T-cell (primary cell): ENCODE results near the gene ZNF33B. TPM values are rescaled to one million over a fixed set of nuclear protein-coding genes. Genes with fewer than 3 reads are reported as not detected.

Experiments
- ATAC-seq, 4 experiments: fragments of 200-7000 bp in 3 of 4; fragments of 150-1000 bp in 1 of 4; cut with Tn5 transposase; replicated peaks in 1 of 4; 1 replicate in 3 of 4; 2 replicates in 1 of 4; pipeline ENCODE4 v1.10.0; 2021; ENCODE audit warnings: moderate library complexity in 3 of 4, mild to moderate bottlenecking in 2 of 4, moderate number of reproducible peaks in 1 of 4
- CTCF ChIA-PET, 2 donors: fragments of 300-600 bp; sonication (Branson Sonifier 250); formaldehyde crosslinking; loops; one replicate each; lab custom pipeline; 2022; ENCODE audit warnings: antibody characterized with exemption in 2 of 2; lab: Charles Lee
- POLR2A ChIA-PET, 2 donors: fragments of 300-600 bp; sonication (Branson Sonifier 250); formaldehyde crosslinking; loops; one replicate each; lab custom pipeline; 2022; ENCODE audit warnings: antibody characterized with exemption in 2 of 2; lab: Charles Lee
- DNase-seq, 35 experiments: peaks; one replicate each; pipeline versions ENCODE4 v3.0.0 to v3.0.0-alpha.2; 2013 to 2023
- H3K27ac ChIP-seq: one replicate; pipeline ENCODE4 v1.5.1; 2013; ENCODE audit warnings: low read length
- H3K27me3 ChIP-seq, 2 experiments: replicated peaks in 1 of 2; 1 replicate in 1 of 2; 2 replicates in 1 of 2; pipeline versions ENCODE4 v1.6.1 to v1.7.0; 2013; ENCODE audit warnings: low read length in 1 of 2, mixed read lengths in 1 of 2; ENCODE audit not compliant: control insufficient read depth in 2 of 2, insufficient read depth in 2 of 2; ENCODE audit errors: extremely low read depth in 1 of 2
- H3K36me3 ChIP-seq, 2 donors: 1 replicate in 1 of 2; 2 replicates in 1 of 2; pipeline versions ENCODE4 v1.6.1 to v1.7.0; 2013; ENCODE audit warnings: low read length in 1 of 2; ENCODE audit not compliant: control insufficient read depth in 2 of 2, insufficient read depth in 1 of 2; ENCODE audit errors: extremely low read depth in 1 of 2
- H3K4me1 ChIP-seq, 2 experiments: 1 replicate in 1 of 2; 2 replicates in 1 of 2; pipeline versions ENCODE4 v1.6.1 to v1.7.0; 2013; ENCODE audit warnings: low read length in 2 of 2, mixed read lengths in 1 of 2; ENCODE audit not compliant: insufficient read depth in 2 of 2, control insufficient read depth in 1 of 2; ENCODE audit errors: extremely low read depth in 1 of 2
- H3K4me3 ChIP-seq, 2 donors: 1 replicate in 1 of 2; 2 replicates in 1 of 2; pipeline versions ENCODE4 v1.5.1 to v1.7.0; 2013; ENCODE audit warnings: mild to moderate bottlenecking in 2 of 2, low read length in 1 of 2, moderate library complexity in 1 of 2; ENCODE audit not compliant: control insufficient read depth in 1 of 2; ENCODE audit errors: extremely low read depth in 1 of 2
- H3K9me3 ChIP-seq: 2 replicates; pipeline ENCODE4 v1.7.0; 2013
- H3K27ac Mint-ChIP-seq, 2 donors: one replicate each; pipeline ENCODE4 v1.8.0; 2020 to 2021; ENCODE audit warnings: mild to moderate bottlenecking in 2 of 2, mixed read lengths in 2 of 2
- H3K27me3 Mint-ChIP-seq, 2 donors: one replicate each; pipeline ENCODE4 v1.8.0; 2021 to 2022; ENCODE audit warnings: mixed read lengths in 2 of 2
- H3K36me3 Mint-ChIP-seq: one replicate; pipeline ENCODE4 v1.8.0; 2021; ENCODE audit warnings: mixed read lengths
- H3K4me1 Mint-ChIP-seq, 3 donors: one replicate each; pipeline ENCODE4 v1.8.0; 2020 to 2022; ENCODE audit warnings: mixed read lengths in 3 of 3, mild to moderate bottlenecking in 1 of 3
- H3K4me3 Mint-ChIP-seq, 3 donors: one replicate each; pipeline ENCODE4 v1.8.0; 2020 to 2022; ENCODE audit warnings: mild to moderate bottlenecking in 3 of 3, mixed read lengths in 3 of 3, moderate library complexity in 3 of 3
- H3K9me3 Mint-ChIP-seq, 3 donors: one replicate each; pipeline ENCODE4 v1.8.0; 2020 to 2022; ENCODE audit warnings: mixed read lengths in 3 of 3
- WGBS: methylation state at CpG from one replicate; pipeline ENCODE4 v1.1.5; 2013; ENCODE audit warnings: missing lambda C conversion rate; ENCODE audit not compliant: insufficient coverage; 5-methylcytosine and 5-hydroxymethylcytosine counted together
- total RNA-seq, 35 experiments: library from RNA in 6 of 35; stranded (reverse) in 6 of 35; fragments of 120-200 nt in 1 of 35; gene quantifications; one replicate each; pipeline versions ENCODE4 v1.2.1 to v1.2.4 and lab custom pipeline; 2013 to 2026

Gene ZNF33B
- total RNA-seq, 5 donors from 2014 or later (not counting 1 experiment from before 2014, with no cell fraction given) = 26.4 to 61.6 (median 57.7) TPM

- H3K27me3 Mint-ChIP-seq = peaks cover 1 to 6% of the 10 kb centered on the region in 2 donors
- no peak overlapping the region for H3K27ac ChIP-seq
- 20% methylated on average over 1 of the region's 4 CpGs for WGBS
- ChIA-PET CTCF (no interaction called here), POLR2A (interaction anchor here in 1 of 2 donors (0.6 kb wide), 1 partner anchor 38 kb away, joined by 7 read pairs; no protein-coding TSS in a partner anchor)
- H3K27ac Mint-ChIP-seq = peak overlapping the region; percentile 4 to 23
- H3K4me3 ChIP-seq = no peak overlapping the region
- no peak for ATAC-seq
- no peaks in the 10 kb centered on the region for H3K27me3 ChIP-seq
- peaks cover 0 to 5% (median 0%) of the 10 kb centered on the region in 3 donors for H3K9me3 Mint-ChIP-seq
- DNase-seq = no peak
- no peaks in the 10 kb centered on the region for H3K4me1 ChIP-seq
- peaks cover 5% of the 10 kb centered on the region for H3K36me3 Mint-ChIP-seq
- H3K4me1 Mint-ChIP-seq = peaks cover 6 to 8% (median 7%) of the 10 kb centered on the region in 3 donors
- no peak overlapping the region for H3K4me3 Mint-ChIP-seq
- no peaks in the 10 kb centered on the region for H3K9me3 ChIP-seq
- H3K36me3 ChIP-seq = no peaks in the 10 kb centered on the region
Observed at GRCh38 chr10:42650374-42650773, 12.0 kb upstream of the ZNF33B start.

GRCh38 chr10:42648512-42648911 lies 10.1 kb upstream of the ZNF33B start:
- no peak for ATAC-seq
- Mint-ChIP-seq H3K27me3 (peaks cover 0 to 2% of the 10 kb centered on the region in 2 donors), H3K27ac (no peak overlapping the region), H3K9me3 (peaks cover 0 to 5% (median 0%) of the 10 kb centered on the region in 3 donors), H3K36me3 (peaks cover 13% of the 10 kb centered on the region), H3K4me3 (no peak overlapping the region), H3K4me1 (peaks cover 6 to 8% (median 7%) of the 10 kb centered on the region in 3 donors)
- Histone ChIP-seq H3K27me3 (no peaks in the 10 kb centered on the region), H3K27ac (no peak overlapping the region), H3K4me3 (no peak overlapping the region), H3K4me1 (no peaks in the 10 kb centered on the region), H3K36me3 (no peaks in the 10 kb centered on the region), H3K9me3 (no peaks in the 10 kb centered on the region)
- no peak for DNase-seq
- ChIA-PET POLR2A (no interaction called here), CTCF (no interaction called here)
- no CpG with 5 or more reads among the region's 2 CpGs for WGBS

- Mint-ChIP-seq H3K4me3 (no peak overlapping the region), H3K27me3 (peaks cover 0 to 2% of the 10 kb centered on the region in 2 donors), H3K36me3 (peaks cover 13% of the 10 kb centered on the region), H3K27ac (no peak overlapping the region), H3K4me1 (peaks cover 6 to 8% (median 7%) of the 10 kb centered on the region in 3 donors), H3K9me3 (peaks cover 0 to 5% (median 0%) of the 10 kb centered on the region in 3 donors)
- H3K9me3 ChIP-seq = no peaks in the 10 kb centered on the region
- DNase-seq (no peak), ATAC-seq (no peak)
- no peaks in the 10 kb centered on the region for H3K27me3 ChIP-seq
- no peak overlapping the region for H3K27ac ChIP-seq
- ChIA-PET CTCF (no interaction called here), POLR2A (no interaction called here)
- WGBS = 79% methylated on average over 9 of the region's 11 CpGs
- no peaks in the 10 kb centered on the region for H3K36me3 ChIP-seq
- no peak overlapping the region for H3K4me3 ChIP-seq
- H3K4me1 ChIP-seq = no peaks in the 10 kb centered on the region
Observed at GRCh38 chr10:42646687-42647640, 8.6 kb upstream of the ZNF33B start.

GRCh38 chr10:42646214-42646613 lies 7.8 kb upstream of the ZNF33B start:
- no peaks in the 10 kb centered on the region for H3K9me3 ChIP-seq
- H3K4me3 ChIP-seq = no peak overlapping the region
- peaks cover 13% of the 10 kb centered on the region for H3K36me3 Mint-ChIP-seq
- no peak overlapping the region for H3K27ac ChIP-seq
- H3K4me1 Mint-ChIP-seq = peaks cover 6 to 8% (median 7%) of the 10 kb centered on the region in 3 donors
- POLR2A ChIA-PET = no interaction called here
- H3K27me3 Mint-ChIP-seq = peaks cover 0 to 2% of the 10 kb centered on the region in 2 donors
- DNase-seq (no peak), ATAC-seq (no peak)
- no peak overlapping the region for H3K27ac Mint-ChIP-seq
- CTCF ChIA-PET = no interaction called here
- no peaks in the 10 kb centered on the region for H3K36me3 ChIP-seq
- H3K4me3 Mint-ChIP-seq = no peak overlapping the region
- WGBS = 100% methylated on average over 1 of the region's 4 CpGs
- H3K27me3 ChIP-seq = no peaks in the 10 kb centered on the region
- H3K9me3 Mint-ChIP-seq = peaks cover 0 to 5% (median 0%) of the 10 kb centered on the region in 3 donors
- H3K4me1 ChIP-seq = no peaks in the 10 kb centered on the region

- Mint-ChIP-seq H3K27ac (no peak overlapping the region), H3K27me3 (peaks cover 0 to 2% of the 10 kb centered on the region in 2 donors), H3K9me3 (peaks cover 0 to 4% (median 0%) of the 10 kb centered on the region in 3 donors), H3K4me3 (no peak overlapping the region), H3K36me3 (peaks cover 13% of the 10 kb centered on the region), H3K4me1 (peaks cover 6% of the 10 kb centered on the region in 3 donors)
- Histone ChIP-seq H3K4me1 (no peaks in the 10 kb centered on the region), H3K9me3 (no peaks in the 10 kb centered on the region), H3K4me3 (no peak overlapping the region), H3K27me3 (no peaks in the 10 kb centered on the region), H3K36me3 (no peaks in the 10 kb centered on the region), H3K27ac (no peak overlapping the region)
- DNase-seq (no peak), ATAC-seq (no peak)
- 88% methylated on average over 9 of the region's 12 CpGs for WGBS
- ChIA-PET POLR2A (no interaction called here), CTCF (no interaction called here)
Observed at GRCh38 chr10:42645516-42645915, 7.1 kb upstream of the ZNF33B start.

GRCh38 chr10:42645103-42645502 lies 6.7 kb upstream of the ZNF33B start:
- Histone ChIP-seq H3K4me1 (no peaks in the 10 kb centered on the region), H3K27ac (no peak overlapping the region), H3K4me3 (no peak overlapping the region), H3K27me3 (no peaks in the 10 kb centered on the region), H3K9me3 (no peaks in the 10 kb centered on the region), H3K36me3 (no peaks in the 10 kb centered on the region)
- peaks cover 1 to 3% (median 2%) of the 10 kb centered on the region in 3 donors for H3K4me1 Mint-ChIP-seq
- peaks cover 0 to under 1% (median 0%) of the 10 kb centered on the region in 3 donors for H3K9me3 Mint-ChIP-seq
- CTCF ChIA-PET = interaction anchor here in 1 of 2 donors (0.7 kb wide), 1 partner anchor 214 kb away, joined by 3 read pairs; no protein-coding TSS in a partner anchor
- H3K27me3 Mint-ChIP-seq = peaks cover 0 to 2% of the 10 kb centered on the region in 2 donors
- DNase-seq (no peak), ATAC-seq (no peak)
- H3K36me3 Mint-ChIP-seq = peaks cover 13% of the 10 kb centered on the region
- H3K27ac Mint-ChIP-seq = no peak overlapping the region
- WGBS = 79% methylated on average over 2 of the region's 4 CpGs
- POLR2A ChIA-PET = no interaction called here
- no peak overlapping the region for H3K4me3 Mint-ChIP-seq
